Measurements from ENCODE around the gene GGA2. TPM values are rescaled to one million over a fixed set of nuclear protein-coding genes. Genes with fewer than 3 reads are reported as not detected.
"Not testable (repeated sequence)": the region's sequence is repeated elsewhere in the genome, so short reads cannot be mapped to it uniquely, and the experiment has no call there.

GGA2 gene
- total and polyA plus RNA-seq, 8 donors, result 125 to 163 (median 142) TPM

DNA sequence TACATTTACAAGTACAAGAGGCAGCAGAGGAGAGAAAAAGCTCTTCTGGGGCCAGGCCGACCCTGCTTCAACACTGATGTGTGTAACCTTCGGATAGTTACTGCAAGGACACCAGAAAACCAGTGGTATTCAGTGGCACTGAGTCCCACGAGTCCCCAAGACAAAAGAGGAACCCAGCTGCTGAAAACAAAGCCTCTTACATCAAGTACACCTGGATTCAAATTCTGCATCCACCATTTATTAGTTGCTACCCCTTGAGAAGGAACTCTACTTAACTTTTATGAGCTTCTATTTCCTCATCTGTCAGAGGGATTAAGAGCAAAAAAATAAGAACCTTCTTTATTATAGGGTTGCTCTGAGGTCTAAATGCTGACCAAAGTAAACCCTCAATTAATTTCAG is 44.2 kb upstream of the GGA2 start:
- intact Hi-C loops (cut with DNase I), result no loop called here
- H3K36me3 ChIP-seq, result peaks cover 0 to 38% of the 10 kb centered on the region in 2 donors
- no peak overlapping the region for H3K27ac ChIP-seq
- TF ChIP-seq, protein P1, sequence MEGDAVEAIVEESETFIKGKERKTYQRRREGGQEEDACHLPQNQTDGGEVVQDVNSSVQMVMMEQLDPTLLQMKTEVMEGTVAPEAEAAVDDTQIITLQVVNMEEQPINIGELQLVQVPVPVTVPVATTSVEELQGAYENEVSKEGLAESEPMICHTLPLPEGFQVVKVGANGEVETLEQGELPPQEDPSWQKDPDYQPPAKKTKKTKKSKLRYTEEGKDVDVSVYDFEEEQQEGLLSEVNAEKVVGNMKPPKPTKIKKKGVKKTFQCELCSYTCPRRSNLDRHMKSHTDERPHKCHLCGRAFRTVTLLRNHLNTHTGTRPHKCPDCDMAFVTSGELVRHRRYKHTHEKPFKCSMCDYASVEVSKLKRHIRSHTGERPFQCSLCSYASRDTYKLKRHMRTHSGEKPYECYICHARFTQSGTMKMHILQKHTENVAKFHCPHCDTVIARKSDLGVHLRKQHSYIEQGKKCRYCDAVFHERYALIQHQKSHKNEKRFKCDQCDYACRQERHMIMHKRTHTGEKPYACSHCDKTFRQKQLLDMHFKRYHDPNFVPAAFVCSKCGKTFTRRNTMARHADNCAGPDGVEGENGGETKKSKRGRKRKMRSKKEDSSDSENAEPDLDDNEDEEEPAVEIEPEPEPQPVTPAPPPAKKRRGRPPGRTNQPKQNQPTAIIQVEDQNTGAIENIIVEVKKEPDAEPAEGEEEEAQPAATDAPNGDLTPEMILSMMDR (IDR thresholded peaks at IDR 0.05), result no peak
- ATAC-seq (no peak), DNase-seq (no peak)
- no peak overlapping the region for H3K4me3 ChIP-seq
- H3K4me1 ChIP-seq, result peaks cover 14 to 30% of the 10 kb centered on the region in 2 donors
- no peaks in the 10 kb centered on the region for H3K27me3 ChIP-seq
- H3K9me3 ChIP-seq, result no peaks in the 10 kb centered on the region

DNA sequence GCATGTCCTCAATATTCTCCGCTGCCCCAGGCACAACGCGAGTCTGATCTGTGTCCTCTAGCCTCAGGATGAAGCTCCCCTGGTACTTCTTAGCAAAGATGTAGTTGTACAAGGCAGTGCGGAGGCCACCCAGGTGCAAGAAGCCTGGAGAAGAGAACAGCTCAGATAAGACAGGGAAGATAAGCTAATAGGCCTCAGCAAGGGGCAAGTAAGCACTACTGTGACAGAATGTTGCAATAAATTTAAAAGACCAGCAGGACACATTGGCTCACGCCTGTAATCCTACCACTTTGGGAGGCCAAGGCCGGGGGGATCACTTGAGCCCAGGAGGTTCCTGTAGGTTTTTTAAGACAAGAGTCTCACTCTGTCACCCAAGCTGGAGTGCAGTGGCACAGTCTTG is 41.9 kb upstream of the GGA2 start:
- Histone ChIP-seq H3K36me3 (peaks cover 0 to 58% of the 10 kb centered on the region in 2 donors), H3K27ac (no peak overlapping the region), H3K9me3 (no peaks in the 10 kb centered on the region), H3K4me1 (peaks cover 4 to 15% of the 10 kb centered on the region in 2 donors), H3K4me3 (no peak overlapping the region), H3K27me3 (no peaks in the 10 kb centered on the region)
- intact Hi-C loops (cut with DNase I), result no loop called here
- TF ChIP-seq, protein P1 (IDR thresholded peaks at IDR 0.05), result no peak
- no peak for ATAC-seq
- no peak for DNase-seq

DNA sequence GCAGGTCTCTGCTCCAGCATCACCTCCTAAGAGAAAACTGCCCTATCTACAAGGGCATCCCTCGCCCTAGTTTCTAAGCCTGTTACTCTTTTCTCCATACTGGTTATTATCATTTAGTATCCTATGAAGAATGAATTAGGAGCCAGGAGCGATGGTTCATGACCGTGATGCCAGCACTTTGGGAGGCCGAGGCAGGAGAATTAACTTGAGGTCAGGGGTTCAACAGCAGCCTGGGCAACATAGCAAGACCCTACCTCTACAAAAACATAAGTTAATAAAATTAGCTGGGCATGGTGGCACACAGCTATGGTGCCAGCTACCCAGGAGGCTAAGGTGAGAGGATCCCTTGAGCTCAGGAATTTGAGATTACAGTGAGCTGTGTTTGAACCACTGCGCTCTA is 39.6 kb upstream of the GGA2 start:
- no peaks in the 10 kb centered on the region for H3K4me1 ChIP-seq
- intact Hi-C loops (cut with DNase I), result no loop called here
- ATAC-seq (no peak), DNase-seq (no peak)
- no peak overlapping the region for H3K27ac ChIP-seq
- H3K36me3 ChIP-seq, result peaks cover 5 to 80% of the 10 kb centered on the region in 2 donors
- TF ChIP-seq, protein P1 (IDR thresholded peaks at IDR 0.05), result no peak
- H3K9me3 ChIP-seq, result no peaks in the 10 kb centered on the region
- H3K4me3 ChIP-seq, result no peak overlapping the region
- H3K27me3 ChIP-seq, result no peaks in the 10 kb centered on the region

DNA sequence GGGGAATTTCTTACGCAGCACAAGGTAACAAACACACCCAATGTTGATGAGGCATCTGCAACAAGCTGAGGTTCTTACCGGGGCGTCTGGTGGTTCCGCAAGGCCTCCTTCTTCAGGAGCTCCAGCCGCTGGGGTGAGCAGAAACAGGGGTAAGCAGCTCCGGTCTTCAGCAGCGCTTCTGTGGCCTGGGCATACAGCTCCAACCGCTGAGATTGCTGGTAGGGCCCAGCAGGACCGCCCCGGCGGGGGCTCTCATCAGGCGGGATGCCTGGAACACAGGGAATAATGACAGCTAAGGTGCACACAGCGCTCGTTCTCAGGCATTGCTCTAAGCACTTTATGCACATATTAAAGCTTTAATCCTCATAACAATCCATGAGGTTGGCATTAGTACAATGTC is 34.1 kb upstream of the GGA2 start:
- DNase-seq, result no peak
- intact Hi-C loops (cut with DNase I), result no loop called here
- H3K27ac ChIP-seq, result no peak overlapping the region
- no peaks in the 10 kb centered on the region for H3K9me3 ChIP-seq
- H3K36me3 ChIP-seq, result peaks cover 5 to 93% of the 10 kb centered on the region in 2 donors
- TF ChIP-seq, protein P1 (IDR thresholded peaks at IDR 0.05), result no peak
- peaks cover 0 to 5% of the 10 kb centered on the region in 2 donors for H3K4me1 ChIP-seq
- no peak overlapping the region for H3K4me3 ChIP-seq
- no peak for ATAC-seq
- no peaks in the 10 kb centered on the region for H3K27me3 ChIP-seq

DNA sequence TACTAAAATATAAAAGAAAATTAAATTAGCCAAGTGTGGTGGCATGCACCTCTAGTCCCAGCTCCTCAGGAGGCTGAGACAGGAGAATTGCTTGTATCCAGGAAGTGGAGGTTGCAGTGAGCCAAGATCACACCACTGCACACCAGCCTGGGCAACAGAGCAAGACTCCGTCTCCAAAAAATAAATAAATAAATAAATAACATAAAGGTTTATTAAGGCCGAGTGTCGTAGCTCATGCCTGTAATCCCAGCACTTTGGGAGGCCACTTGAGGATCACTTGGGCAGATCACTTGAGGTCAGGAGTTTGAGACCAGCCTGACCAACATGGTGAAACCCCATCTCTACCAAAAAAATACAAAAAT is 30.5 kb upstream of the GGA2 start:
- Histone ChIP-seq H3K36me3 (peaks cover 0 to 71% of the 10 kb centered on the region in 2 donors), H3K4me1 (peaks cover 0 to 14% of the 10 kb centered on the region in 2 donors)
- H3K9me3 ChIP-seq; H3K4me3 ChIP-seq; intact Hi-C loops (cut with DNase I); ATAC-seq; H3K27ac ChIP-seq; H3K27me3 ChIP-seq; DNase-seq: not testable (repeated sequence)
